M059J (cell line): Measurements from ENCODE around the gene HERPUD2. TPM values are rescaled to one million over a fixed set of nuclear protein-coding genes. Genes with fewer than 3 reads are reported as not detected.
"Not testable (repeated sequence)": the region's sequence is repeated elsewhere in the genome, so short reads cannot be mapped to it uniquely, and the experiment has no call there.

Experiments used
- DNase-seq: peaks from one replicate; pipeline ENCODE4 v3.0.0-alpha.2; 2012; ENCODE audit warnings: low read depth
- total RNA-seq: library from RNA; depleted of rRNA; stranded (reverse); fragments of >200 nt; shearing (Covaris generic); gene quantifications from 2 replicates; pipeline ENCODE4 v1.2.3, GENCODE V29; 2014

HERPUD2 gene
- total RNA-seq, 1 experiment from 2014 or later = 22.4 TPM

DNA sequence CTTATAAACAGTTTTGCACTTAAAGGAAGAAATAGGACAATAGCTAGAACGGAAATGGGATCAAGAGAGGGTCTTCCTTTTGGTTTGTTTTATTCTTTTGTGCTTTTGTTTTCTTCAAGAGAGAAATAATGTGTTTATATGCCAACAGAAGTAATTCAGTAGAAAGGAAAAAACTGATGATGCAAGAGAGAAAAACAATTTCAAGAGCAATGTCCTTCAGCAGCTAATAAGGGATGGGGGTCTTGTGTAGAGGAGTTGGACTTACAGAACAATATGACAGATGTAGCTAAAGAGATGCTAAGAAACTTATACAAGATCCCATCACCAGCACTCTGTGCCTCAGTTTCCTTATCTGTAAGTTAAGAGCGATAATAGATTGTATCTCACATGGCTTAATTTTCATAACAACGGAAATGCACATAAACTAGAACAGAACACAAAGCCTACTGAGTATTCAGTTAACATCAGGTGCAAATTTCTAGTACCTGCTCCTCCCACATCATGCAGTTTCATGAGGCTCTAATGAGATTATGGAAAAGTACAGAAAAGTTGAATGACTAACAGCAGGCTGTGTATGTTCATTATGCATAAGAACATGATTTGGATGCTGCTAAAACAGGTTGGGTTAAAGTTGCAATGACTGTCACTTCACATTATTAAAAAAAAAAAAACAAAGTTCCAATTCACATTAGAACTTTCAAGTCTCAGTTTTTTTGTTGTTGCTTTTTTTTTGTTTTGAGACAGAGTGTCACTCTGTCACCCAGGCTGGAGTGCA, 17.2 kb downstream of the HERPUD2 start:
- no peak for DNase-seq

- no peak for DNase-seq
Observed at GRCh38 chr7:35676211-35676610, 18.7 kb downstream of the HERPUD2 start.

- DNase-seq = no peak
Observed at GRCh38 chr7:35670856-35671569, 23.9 kb downstream of the HERPUD2 start.

GRCh38 chr7:35660411-35660810, 34.5 kb downstream of the HERPUD2 start:
- not testable (repeated sequence) for DNase-seq

- no peak for DNase-seq
Observed at GRCh38 chr7:35658606-35659201, 36.2 kb downstream of the HERPUD2 start.

- DNase-seq = no peak
Observed at GRCh38 chr7:35657125-35657524, 37.8 kb downstream of the HERPUD2 start.

GRCh38 chr7:35654558-35654957, 40.4 kb downstream of the HERPUD2 start:
- DNase-seq = not testable (repeated sequence)

GRCh38 chr7:35652124-35652523, 42.8 kb downstream of the HERPUD2 start:
- DNase-seq = no peak

DNA sequence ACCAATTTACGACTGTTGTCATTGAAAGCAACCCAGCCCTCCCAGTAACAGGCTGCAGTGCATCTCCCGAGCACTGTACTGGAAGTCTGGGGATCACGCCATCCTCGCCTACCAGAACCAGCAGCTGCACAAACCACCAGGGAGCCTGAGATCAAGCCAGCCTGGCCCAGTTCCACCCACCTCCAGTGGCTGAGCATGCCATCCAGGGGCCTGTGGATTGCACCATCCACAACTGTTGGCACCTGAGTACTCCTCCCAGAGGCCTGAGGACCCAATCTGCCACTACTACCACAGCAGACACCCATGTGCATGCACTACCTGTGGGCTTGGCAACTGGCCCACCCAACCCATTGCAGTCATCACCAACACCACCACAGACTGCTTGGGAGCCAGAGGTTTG, 44.2 kb downstream of the HERPUD2 start:
- no peak for DNase-seq

DNA sequence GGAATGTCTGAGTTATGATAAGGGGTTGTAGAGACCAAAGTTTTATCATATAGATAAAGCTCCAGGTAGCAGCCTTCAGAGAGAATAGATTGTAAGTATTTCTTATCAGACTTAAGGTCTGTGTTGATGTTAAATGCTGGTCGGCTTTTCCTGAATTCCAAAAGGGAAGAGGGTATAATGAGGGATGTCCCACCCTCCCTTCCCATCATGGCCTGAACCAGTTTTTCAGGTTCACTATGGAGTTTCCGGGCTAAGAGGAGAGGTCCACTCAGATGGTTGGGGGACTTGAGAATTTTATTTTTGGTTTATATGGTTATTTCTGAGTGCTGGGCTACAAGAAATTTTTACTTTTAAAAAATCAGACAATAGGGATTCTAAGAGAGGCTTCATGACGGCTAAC, 45.2 kb downstream of the HERPUD2 start:
- DNase-seq = no peak

- DNase-seq = no peak
Observed at GRCh38 chr7:35648367-35648766, 46.6 kb downstream of the HERPUD2 start.

DNA sequence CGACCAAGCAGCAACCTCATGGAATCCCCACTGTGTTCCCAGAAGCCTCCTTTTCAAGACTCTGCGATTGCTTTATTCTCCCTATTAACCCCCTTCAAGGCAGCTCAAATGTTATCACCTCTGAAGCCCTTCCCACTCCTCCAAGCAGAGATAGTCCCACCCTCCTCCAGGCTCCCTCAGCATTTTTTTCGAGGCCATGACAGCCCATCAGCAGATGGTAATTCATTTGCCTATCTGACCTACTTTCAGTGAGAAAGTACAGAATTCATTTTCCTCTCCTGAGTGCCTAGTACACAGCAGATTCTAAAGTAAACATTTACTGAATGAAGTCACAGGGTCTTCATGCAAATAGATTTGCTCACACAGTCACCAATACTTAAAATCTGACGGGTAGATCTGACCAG, 47.8 kb downstream of the HERPUD2 start:
- DNase-seq = no peak

DNA sequence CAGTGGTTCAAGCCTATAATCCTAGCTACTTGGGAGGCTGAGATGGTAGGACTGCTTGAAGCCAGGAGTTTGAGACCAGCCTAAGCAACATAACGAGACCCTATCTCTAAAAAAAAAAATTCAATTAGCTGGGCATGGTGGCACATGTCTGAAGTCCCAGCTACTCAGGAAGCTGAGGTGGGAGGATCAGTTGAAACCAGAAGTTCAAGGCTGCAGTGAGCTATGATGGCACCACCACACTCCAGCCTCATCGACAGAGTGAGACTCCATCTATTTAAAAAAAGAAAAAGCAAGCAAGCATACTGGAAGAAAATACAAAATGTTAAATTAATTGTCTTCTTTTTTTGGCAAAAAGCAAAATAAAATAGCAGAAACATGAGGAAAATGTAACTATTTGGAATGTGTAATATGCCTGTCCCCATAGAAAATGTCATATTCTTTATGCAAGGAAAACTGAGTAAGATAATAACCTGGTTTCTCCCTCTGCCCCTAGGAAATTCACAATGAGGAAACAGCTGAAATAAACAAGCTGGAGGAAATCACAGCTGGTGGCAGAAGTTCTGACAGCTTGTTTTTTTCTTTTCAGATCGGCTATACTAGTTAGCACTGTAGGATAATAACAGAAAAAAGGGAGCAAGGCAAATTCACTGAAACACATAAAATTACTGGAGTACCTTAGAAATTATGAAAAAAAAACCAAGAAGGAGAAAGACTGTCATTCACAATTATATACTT, 48.5 kb downstream of the HERPUD2 start:
- DNase-seq = no peak

DNA sequence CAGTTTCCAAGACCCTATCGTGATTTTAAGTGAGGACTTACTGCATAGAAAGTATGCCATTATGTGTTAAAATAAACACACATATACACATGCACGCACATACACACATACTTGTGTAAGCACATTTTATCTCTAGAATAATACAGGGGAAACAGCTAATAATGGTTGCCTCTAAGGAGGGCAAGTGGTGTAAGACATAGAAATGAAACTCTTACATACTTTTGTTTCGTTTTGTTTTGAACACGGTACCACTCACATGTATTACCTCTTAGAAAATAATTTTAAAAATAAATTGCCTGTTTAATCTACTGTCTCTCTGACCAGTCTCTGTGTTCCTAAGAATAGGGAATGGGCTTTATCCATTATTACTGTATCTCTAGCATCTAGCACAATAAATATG, 49.2 kb downstream of the HERPUD2 start:
- no peak for DNase-seq

DNA sequence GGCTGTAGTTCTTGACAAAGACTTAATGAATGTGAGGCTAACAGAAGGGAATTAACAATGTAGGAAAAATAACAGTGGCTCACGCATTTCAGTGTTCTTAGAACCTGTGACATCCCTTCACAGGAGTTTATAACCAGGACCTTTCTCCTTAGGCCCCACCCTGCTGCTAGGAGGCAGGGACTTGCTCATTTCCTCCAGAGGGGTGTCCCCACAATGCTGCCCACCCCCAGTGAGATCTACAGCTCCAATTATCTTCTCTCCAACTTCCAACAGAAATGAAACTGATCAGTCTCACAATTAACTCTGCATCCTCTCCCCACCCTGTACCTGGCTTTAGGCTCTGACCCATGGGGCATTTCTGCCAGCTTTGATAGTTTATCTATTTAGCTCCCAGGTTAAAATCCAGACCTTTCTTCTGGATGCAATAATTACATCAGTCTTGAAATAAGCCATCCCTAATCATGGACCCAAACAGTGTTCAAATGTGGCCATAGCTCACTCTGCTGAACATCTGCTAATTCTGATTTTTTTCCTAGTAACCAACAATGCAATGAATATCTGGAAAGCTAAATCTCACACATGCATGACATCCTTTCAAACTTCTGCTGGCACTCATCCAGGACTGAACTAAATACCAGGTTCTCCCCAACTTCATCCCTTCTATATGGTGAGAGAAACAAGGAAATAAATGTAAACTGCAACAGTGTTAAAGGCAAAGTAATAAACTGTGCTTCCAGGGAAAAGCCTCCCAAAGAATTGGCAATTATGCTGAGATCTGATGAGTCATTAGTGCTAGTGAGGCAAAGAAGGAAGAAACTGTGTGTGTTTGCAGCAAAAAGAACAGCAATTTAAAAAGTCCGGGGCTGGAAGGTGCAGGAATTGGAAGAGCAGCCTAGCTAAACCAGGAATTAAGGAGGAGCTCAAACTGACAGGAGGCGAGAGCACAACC, 64.6 kb downstream of the HERPUD2 start:
- peak; percentile 55 for DNase-seq

- DNase-seq = peak; percentile 27
Observed at GRCh38 chr7:35624299-35625186, 70.4 kb downstream of the HERPUD2 start.

DNA sequence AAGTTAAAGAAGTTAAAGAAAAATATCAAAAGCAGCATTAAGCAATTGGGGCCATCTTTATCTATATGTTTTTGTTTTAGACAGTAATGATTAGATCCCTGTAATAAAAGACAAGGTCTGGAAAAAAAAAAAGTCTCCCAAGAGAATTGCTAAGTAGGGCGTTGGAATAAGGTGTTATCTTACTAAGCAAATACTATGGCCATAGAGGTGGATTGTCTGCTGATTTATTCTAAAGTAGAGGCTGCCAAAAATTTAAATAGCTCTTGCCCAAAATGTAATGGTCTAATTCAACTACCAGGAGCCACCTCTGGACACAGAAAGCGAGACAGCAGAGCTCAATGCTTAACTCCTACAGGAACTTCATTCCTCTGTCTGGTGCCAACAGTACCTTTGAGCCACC, 71.6 kb downstream of the HERPUD2 start:
- DNase-seq = no peak

- DNase-seq = no peak
Observed at GRCh38 chr7:35619863-35620262, 75.1 kb downstream of the HERPUD2 start.

GRCh38 chr7:35617041-35617440, 77.9 kb downstream of the HERPUD2 start:
- DNase-seq = no peak

- DNase-seq = no peak
Observed at GRCh38 chr7:35613150-35613549, 81.8 kb downstream of the HERPUD2 start.
